NCI-H146 treated with DMSO at 0.1 percent for 48 hours (cell line): Measurements from ENCODE around the gene GRID1.
"Not testable (repeated sequence)": the region's sequence is repeated elsewhere in the genome, so short reads cannot be mapped to it uniquely, and the experiment has no call there.

ENCODE experiments used
- DNase-seq: peaks from one replicate; lab custom pipeline; 2025; ENCODE audit not compliant: unreplicated experiment; lab: John Stamatoyannopoulos, UW

Gene GRID1

DNA sequence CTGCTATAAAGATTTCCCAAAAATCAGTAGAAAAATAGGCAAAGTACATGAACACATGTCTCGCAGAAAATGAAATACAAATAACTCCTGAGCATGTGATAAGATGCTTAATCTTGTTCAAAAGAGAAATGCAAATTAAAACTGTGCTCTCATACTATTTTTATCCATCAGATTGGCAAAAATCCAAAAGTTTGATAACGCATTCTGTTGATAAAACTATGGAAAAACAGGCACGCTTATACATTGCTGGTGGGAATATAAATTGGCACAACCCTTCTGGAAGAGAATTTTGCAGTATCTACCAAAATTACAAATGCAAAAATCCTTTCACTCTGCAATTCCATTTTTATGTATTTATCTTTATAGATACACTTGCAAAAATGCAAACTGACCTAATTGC lies 315.0 kb downstream of the GRID1 start:
- DNase-seq, result no peak

- no peak for DNase-seq
Measured at GRCh38 chr10:86049442-86049841, 317.2 kb downstream of the GRID1 start.

DNA sequence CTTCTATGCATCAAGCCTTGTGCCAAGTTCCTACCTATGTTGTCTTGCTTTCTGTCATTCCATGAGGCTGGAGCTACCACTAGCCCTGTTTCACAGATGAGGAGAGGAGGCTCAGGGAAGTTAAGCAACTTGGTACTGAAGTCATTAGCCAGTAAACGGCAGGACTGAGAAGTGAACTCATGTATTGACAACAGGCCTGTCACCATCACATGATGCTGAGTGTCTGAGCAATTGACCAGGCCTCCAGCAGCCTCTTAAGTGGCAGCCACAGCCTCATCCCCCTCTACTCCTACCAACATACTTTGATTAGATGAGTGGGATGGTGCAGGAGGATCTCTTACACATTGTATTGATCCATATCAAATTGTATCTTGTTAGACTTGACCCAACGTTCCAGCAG lies 317.6 kb downstream of the GRID1 start:
- DNase-seq, result no peak

- no peak for DNase-seq
Measured at GRCh38 chr10:86048571-86048970, 318.0 kb downstream of the GRID1 start.

DNA sequence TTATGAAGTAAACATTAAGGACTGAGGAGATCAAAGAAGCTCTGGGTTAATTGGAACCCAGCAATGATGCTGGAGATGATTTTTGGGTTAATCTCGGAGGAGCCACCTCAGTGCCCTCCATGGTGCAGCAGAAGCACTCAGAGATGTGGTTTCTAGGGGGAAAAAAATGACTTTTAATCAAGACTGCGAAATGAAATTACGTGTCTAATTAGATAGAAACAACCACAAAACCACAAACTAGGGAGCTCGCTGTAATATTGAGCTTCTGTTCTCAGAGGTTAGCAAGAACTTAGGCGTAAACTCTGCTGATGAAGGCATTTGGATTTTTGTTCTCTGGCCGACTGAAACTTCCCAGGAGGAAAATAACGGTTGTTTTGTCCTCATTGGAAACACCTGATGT lies 319.0 kb downstream of the GRID1 start:
- DNase-seq, result no peak

- DNase-seq, result no peak
Measured at GRCh38 chr10:86046845-86047460, 319.6 kb downstream of the GRID1 start.

DNA sequence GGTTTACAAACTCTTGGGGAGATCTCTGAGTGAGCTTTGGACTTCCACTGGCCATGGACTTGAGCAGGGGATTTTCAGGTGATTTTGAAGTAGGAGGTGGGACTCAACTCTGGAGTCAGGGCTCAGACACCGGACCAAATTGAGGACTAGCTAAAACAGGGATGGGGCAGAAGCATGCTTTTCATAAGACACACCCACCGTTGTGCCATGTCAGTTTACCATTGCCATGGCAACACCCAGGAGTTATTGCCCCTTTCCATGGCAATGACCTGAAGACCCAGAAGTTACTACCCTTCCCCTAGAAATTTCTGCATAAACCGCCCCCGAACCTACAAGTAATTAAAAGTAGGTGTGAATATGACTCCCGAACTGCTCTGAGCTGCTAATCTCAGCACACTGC lies 320.7 kb downstream of the GRID1 start:
- no peak for DNase-seq

- no peak for DNase-seq
Measured at GRCh38 chr10:86044029-86044428, 322.6 kb downstream of the GRID1 start.

GRCh38 chr10:86043236-86043635 lies 323.4 kb downstream of the GRID1 start:
- DNase-seq, result no peak

DNA sequence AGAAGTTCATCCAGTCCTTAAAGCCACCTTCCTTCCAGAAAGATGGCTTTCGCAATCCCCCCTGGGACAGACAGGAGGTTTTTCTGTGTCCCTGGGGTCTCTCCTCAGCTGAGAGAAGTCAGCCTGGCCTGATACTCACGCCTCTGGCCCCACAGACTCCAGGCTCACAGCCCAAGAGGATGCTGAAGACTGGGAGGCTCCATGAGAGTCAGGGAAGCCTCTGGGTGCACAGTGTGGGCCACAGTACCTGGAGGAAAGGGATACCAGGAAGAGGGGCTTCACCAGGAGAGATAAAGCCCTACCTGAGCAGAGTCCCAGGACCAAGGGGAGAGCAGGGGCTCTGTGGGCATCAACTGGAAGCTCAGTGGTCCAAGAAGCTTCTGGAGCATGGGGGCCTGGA lies 324.4 kb downstream of the GRID1 start:
- no peak for DNase-seq

DNA sequence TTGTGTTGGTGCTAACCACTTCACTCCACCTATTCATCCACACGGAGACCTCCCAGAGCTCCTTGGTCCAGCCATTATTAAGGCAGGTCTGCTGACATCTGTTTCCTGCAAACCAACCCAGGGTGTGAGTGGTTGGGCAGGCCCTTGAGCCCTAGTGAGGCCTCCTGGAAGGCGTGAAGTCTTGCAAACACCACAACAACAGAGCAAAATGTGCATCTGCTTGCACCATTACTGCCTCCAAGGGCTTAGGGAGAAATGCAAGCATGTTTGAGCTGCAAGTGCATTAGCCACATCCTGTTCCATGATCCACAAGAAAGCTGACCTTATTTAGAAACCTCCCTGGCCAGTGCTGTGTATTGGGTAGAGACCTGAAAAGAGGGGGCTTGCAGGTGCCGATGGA lies 325.5 kb downstream of the GRID1 start:
- DNase-seq, result no peak

DNA sequence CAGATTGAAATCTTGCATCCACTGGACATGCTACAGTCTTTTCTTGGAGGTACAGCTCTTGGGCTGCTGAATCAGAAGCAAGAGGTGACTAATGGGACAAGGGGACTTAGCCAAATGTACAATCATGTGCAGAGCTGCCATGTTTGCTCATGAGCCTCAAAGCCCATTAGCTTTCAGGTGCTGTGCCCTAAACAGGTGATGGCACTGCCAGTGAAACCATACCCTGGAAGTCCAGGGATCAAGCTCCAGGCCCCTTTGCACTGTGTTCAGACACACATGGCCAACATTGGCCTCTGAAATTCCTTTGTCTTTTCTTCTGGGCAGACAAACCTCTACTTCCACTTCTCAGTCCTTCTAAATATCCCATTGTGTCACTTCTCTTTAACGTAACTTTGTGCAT lies 328.2 kb downstream of the GRID1 start:
- DNase-seq, result no peak

GRCh38 chr10:86037096-86037495 lies 329.5 kb downstream of the GRID1 start:
- DNase-seq, result no peak

DNA sequence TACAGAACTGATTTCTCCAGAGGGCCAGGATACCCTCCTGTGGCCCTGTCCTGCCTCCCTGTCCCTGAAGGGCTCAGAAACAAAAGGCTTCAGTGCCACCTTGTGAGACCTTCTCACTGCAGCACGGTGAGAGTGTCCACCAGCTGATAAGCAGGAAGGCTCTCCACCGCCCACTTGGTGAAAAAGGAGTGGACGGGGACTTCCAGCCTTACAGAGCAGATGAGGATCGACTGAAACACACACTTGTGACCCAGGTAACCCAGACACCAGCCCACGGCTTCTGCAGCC lies 330.1 kb downstream of the GRID1 start:
- no peak for DNase-seq

DNA sequence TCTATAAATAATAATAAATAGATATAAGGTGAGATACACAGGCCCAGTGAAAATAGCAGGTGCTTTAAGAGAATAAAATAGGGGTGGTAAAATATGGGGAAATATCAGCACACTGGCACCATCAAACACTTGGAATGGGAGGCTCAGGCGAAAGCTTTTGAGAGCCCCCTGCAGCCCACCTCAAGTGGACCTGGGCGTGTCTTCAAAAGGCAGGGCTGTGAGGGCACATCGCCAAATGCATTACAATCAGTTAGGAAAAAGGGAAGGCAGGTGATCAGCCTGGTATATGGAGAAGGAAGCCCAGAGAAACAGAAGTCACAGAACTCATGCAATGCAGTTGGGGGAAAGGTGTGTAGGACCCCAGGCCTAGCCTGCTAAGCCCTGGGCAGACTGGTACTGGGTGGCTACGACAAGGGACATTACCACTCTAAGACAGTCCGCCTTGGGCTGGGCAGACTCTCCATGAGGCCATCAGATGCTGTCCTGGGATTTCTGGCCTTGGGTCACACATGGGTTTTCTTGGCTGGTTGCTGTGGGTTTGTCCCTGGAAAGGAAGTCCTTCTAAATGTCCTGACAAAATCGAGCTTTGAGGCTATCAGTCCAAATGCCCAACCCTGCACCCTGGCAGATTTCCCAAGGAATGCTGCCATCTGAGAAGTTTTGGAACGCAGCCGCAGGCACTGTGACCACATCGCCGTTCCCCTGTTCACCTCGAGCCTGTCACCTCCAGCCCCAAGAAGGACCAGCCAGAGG lies 330.6 kb downstream of the GRID1 start:
- no peak for DNase-seq

- DNase-seq, result no peak
Measured at GRCh38 chr10:86034710-86035109, 331.9 kb downstream of the GRID1 start.

- DNase-seq, result no peak
Measured at GRCh38 chr10:86033581-86033980, 333.0 kb downstream of the GRID1 start.

- DNase-seq, result not testable (repeated sequence)
Measured at GRCh38 chr10:86032087-86032486, 334.5 kb downstream of the GRID1 start.

GRCh38 chr10:86030312-86030711 lies 336.3 kb downstream of the GRID1 start:
- DNase-seq, result no peak

DNA sequence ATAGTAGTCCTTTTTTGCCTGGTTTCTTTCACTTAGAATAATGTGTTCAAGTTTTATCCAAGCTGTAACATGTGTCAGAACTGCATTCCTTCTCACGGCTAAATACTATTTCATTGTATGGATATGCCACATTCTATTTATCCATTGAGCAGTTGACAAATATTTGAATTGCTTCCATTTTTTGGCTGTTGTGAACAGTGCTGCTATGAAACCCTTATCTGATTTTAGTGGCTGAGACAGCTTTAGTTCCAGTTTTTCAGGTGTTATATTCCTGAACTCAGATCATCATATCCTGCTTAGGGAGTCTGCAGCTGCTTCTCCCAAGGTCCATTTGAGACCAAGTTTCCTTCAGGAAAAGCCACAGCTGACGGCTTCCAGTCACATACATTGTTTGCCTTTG lies 339.2 kb downstream of the GRID1 start:
- DNase-seq, result no peak

- DNase-seq, result no peak
Measured at GRCh38 chr10:86025509-86025908, 341.1 kb downstream of the GRID1 start.

- DNase-seq, result no peak
Measured at GRCh38 chr10:86024281-86025041, 342.1 kb downstream of the GRID1 start.

- no peak for DNase-seq
Measured at GRCh38 chr10:86023931-86024280, 342.7 kb downstream of the GRID1 start.
